GM21528 (cell line): ENCODE measurements around the gene TMEM273.

ENCODE experiments used
- ATAC-seq: cut with Tn5 transposase; IDR thresholded peaks from one replicate; pipeline ENCODE4 v1.9.1; 2021; ENCODE audit warnings: mild to moderate bottlenecking, moderate library complexity; ENCODE audit not compliant: unreplicated experiment, low FRiP score

TMEM273 gene

GRCh38 chr10:49149881-49150280 is 38.3 kb downstream of the TMEM273 start:
- no peak for ATAC-seq

GRCh38 chr10:49144058-49144720 is 44.0 kb downstream of the TMEM273 start:
- no peak for ATAC-seq

GRCh38 chr10:49143249-49143648 is 44.9 kb downstream of the TMEM273 start:
- no peak for ATAC-seq

- ATAC-seq: no peak
Measured at GRCh38 chr10:49141541-49142332, 46.5 kb downstream of the TMEM273 start.

- ATAC-seq: no peak
Measured at GRCh38 chr10:49140304-49141177, 47.6 kb downstream of the TMEM273 start.

GRCh38 chr10:49139846-49140195 is 48.4 kb downstream of the TMEM273 start:
- ATAC-seq: no peak

GRCh38 chr10:49139028-49139845 is 49.0 kb downstream of the TMEM273 start:
- no peak for ATAC-seq

- no peak for ATAC-seq
Measured at GRCh38 chr10:49138361-49138891, 49.8 kb downstream of the TMEM273 start.

GRCh38 chr10:49136525-49136924 is 51.7 kb downstream of the TMEM273 start:
- ATAC-seq: no peak

GRCh38 chr10:49135575-49136313 is 52.4 kb downstream of the TMEM273 start:
- ATAC-seq: no peak

GRCh38 chr10:49134327-49134726 is 53.9 kb downstream of the TMEM273 start:
- no peak for ATAC-seq

GRCh38 chr10:49133706-49134248 is 54.4 kb downstream of the TMEM273 start, which contains the start of gene FAM170B:
TSS of gene FAM170B (minus strand) at chr10:49134021. CDS start at chr10:49133918, 103 bp downstream.
- no peak for ATAC-seq

- ATAC-seq: no peak
Measured at GRCh38 chr10:49132362-49132737, 55.8 kb downstream of the TMEM273 start.

GRCh38 chr10:49131507-49132361 is 56.5 kb downstream of the TMEM273 start:
- ATAC-seq: no peak

- no peak for ATAC-seq
Measured at GRCh38 chr10:49129376-49129775, 58.8 kb downstream of the TMEM273 start.

GRCh38 chr10:49128854-49129253 is 59.3 kb downstream of the TMEM273 start:
- ATAC-seq: no peak

- ATAC-seq: no peak
Measured at GRCh38 chr10:49123981-49124950, 63.9 kb downstream of the TMEM273 start.
